22Rv1 (cell line): ENCODE data around the gene COMMD4.

Experiments used
- CTCF ChIP-seq: fragments of 450-650 bp; IDR thresholded peaks from 2 replicates; pipeline ENCODE4 v1.5.1; 2017; ENCODE audit warnings: mild to moderate bottlenecking
- ZFX ChIP-seq: fragments of 450-650 bp; IDR thresholded peaks from 2 replicates; pipeline ENCODE4 v1.6.1; 2017; ENCODE audit warnings: antibody characterized with exemption, borderline replicate concordance

- TF ChIP-seq CTCF (no peak), ZFX (no peak)
Observed at GRCh38 chr15:75348562-75349350, 12.9 kb downstream of the COMMD4 start.
